ENCODE results near the gene NRXN2.

- TF ChIP-seq CTCF (IDR thresholded peaks at IDR 0.05) (no peak), EZH2phosphoT487 (IDR thresholded peaks at IDR 0.05) (no peak)
Observed at GRCh38 chr11:64734811-64735724, 12.1 kb upstream of the NRXN2 start.
